Measurements from ENCODE around the gene SLC6A6.

SLC6A6 gene

GRCh38 chr3:14536837-14537589 lies 134.6 kb downstream of the SLC6A6 start:
- H3K4me3 Mint-ChIP-seq: no peak overlapping the region
- DNase-seq (no peak), ATAC-seq (no peak)

GRCh38 chr3:14537590-14538450 lies 135.4 kb downstream of the SLC6A6 start:
- H3K27ac Mint-ChIP-seq: no peak overlapping the region

More at GRCh38 chr3:14536837-14537589, 134.6 kb downstream of the SLC6A6 start:
- H3K4me1 Mint-ChIP-seq: no peaks in the 10 kb centered on the region
- no peaks in the 10 kb centered on the region for H3K9me3 Mint-ChIP-seq
- H3K27me3 Mint-ChIP-seq: no peaks in the 10 kb centered on the region
- H3K27ac Mint-ChIP-seq: no peak overlapping the region

DNA sequence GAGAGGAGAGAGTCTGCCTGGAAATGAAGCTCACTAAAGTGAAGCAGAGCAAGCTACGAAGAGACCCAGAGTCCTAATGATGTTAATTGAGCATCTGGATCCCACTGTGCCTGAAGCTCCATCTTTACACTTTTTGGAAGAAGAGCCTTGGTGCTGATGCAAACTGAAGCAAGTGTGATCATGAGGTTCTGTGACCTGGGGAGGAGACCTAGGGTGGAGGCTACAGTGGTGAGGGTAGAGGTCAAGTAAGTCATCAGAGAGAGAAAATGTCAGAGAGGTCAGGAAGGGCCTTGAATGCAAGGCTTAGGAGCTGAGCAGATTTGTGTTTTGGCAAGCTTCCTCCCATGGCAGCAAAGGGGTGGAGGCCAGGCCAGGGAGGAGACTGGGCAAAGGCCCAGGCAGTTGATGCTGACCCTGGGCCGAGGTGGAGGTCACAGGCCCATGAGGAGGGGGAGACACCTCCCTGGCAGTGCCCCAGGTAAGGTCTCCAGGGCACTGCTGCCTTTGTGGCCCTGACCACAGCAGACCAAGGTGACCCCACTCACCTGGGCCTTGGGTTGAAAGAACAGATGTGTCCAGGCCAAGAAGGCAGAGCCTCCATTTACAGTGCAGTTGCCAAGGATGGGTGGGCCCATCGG lies 136.2 kb downstream of the SLC6A6 start:
- Mint-ChIP-seq H3K4me3 (no peak overlapping the region), H3K27ac (no peak overlapping the region), H3K27me3 (no peaks in the 10 kb centered on the region), H3K4me1 (no peaks in the 10 kb centered on the region), H3K9me3 (no peaks in the 10 kb centered on the region)
- no peak for DNase-seq
- no peak for ATAC-seq

More at GRCh38 chr3:14537590-14538450, 135.4 kb downstream of the SLC6A6 start:
- no peak for ATAC-seq
- H3K27me3 Mint-ChIP-seq: no peaks in the 10 kb centered on the region
- DNase-seq: no peak
- H3K4me1 Mint-ChIP-seq: no peaks in the 10 kb centered on the region
- no peaks in the 10 kb centered on the region for H3K9me3 Mint-ChIP-seq
- no peak overlapping the region for H3K4me3 Mint-ChIP-seq
